ENCODE results near the gene CYP39A1. TPM values are rescaled to one million over a fixed set of nuclear protein-coding genes. Genes with fewer than 3 reads are reported as not detected.
"Not testable (repeated sequence)": the region's sequence is repeated elsewhere in the genome, so short reads cannot be mapped to it uniquely, and the experiment has no call there.

Gene CYP39A1
- total RNA-seq, 2 experiments from 2014 or later: not detected

DNA sequence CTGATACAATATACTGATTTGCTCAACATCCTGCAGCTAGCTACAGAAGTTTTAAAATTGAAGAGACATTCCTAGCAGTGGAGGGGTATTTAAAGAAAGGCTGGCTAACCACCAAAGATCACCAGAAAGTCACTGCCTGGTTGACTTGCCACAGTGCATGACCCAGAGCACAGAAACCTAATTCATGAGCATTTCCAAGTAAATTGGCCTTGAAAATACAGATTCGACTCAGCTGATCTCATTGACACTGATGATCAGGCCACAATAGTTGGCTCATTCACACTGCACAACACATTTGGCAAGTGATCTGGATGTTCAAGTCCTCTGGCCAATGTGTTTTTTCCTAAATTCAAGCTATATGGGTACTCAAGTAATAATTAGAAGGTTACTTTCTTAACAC, 21.8 kb upstream of the CYP39A1 start:
- CTCF ChIA-PET: interaction anchor here (0.6 to 1.1 kb wide), 2 partner anchors 17 to 296 kb away, joined by 3 read pairs; no protein-coding TSS in a partner anchor
- H3K27ac Mint-ChIP-seq: no peak overlapping the region
- H3K27me3 Mint-ChIP-seq (ENCODE audit: low read depth): no peaks in the 10 kb centered on the region

DNA sequence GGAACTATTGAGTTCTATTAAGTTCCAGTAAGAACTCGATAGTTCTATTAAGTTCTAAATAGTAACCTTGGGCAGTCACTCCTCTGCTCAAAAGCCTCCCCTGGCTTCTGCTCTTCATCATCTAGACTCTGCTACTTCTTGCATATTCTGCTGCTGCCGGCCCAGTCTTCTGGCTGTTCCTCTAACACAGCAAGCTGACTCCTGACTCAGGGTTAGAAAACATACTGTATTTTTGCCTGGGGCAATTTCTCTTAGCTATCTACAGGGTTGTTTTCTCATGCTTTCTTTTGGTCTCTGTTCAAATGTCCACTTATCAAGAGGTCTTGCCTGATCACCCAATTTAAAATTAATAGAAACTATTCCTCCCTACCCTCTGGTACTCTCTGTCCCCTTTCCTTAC, 14.8 kb upstream of the CYP39A1 start:
- no peaks in the 10 kb centered on the region for H3K9me3 Mint-ChIP-seq (ENCODE audit: insufficient read depth)
- H3K27me3 Mint-ChIP-seq (ENCODE audit: low read depth): no peaks in the 10 kb centered on the region
- ATAC-seq (no peak), DNase-seq (no peak)
- H3K36me3 Mint-ChIP-seq (ENCODE audit: low read depth): no peaks in the 10 kb centered on the region
- ChIA-PET POLR2A (no interaction called here), CTCF (no interaction called here)
- H3K4me1 Mint-ChIP-seq (ENCODE audit: low read depth): no peaks in the 10 kb centered on the region
- H3K4me3 Mint-ChIP-seq: no peak overlapping the region
- H3K27ac Mint-ChIP-seq: no peak overlapping the region

More for the DNA sequence above, 21.8 kb upstream of the CYP39A1 start:
- Mint-ChIP-seq H3K9me3 (ENCODE audit: insufficient read depth) (no peaks in the 10 kb centered on the region), H3K4me1 (ENCODE audit: low read depth) (no peaks in the 10 kb centered on the region), H3K4me3 (no peak overlapping the region), H3K36me3 (ENCODE audit: low read depth) (no peaks in the 10 kb centered on the region)
- POLR2A ChIA-PET: no interaction called here
- DNase-seq (no peak), ATAC-seq (no peak)

DNA sequence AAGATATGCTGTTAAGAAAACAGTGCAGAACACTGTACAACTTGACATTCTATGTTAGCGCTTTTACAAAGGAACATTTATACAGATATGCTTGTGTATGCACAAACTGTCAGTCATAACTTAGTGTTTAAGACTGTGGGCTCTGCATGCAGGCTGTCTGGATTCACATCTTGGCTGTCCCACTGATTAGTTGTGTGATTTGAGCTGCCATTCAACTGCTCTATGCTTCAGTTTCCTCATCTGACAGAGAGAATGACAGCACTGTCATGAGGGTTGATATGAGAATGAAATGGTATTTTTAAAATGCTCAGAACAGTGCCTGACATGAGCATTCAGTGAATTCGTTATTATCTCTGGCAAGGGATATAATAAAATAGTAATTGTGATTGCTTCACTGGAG, 8.9 kb upstream of the CYP39A1 start:
- peaks cover 5% of the 10 kb centered on the region for H3K27me3 Mint-ChIP-seq (ENCODE audit: low read depth)
- H3K36me3 Mint-ChIP-seq (ENCODE audit: low read depth): no peaks in the 10 kb centered on the region
- POLR2A ChIA-PET: interaction anchor here (0.7 kb wide), 1 partner anchor 1152 kb away, joined by 3 read pairs; no protein-coding TSS in a partner anchor
- ATAC-seq (no peak), DNase-seq (no peak)
- H3K4me1 Mint-ChIP-seq (ENCODE audit: low read depth): no peaks in the 10 kb centered on the region
- no peak overlapping the region for H3K4me3 Mint-ChIP-seq
- no peak overlapping the region for H3K27ac Mint-ChIP-seq
- no peaks in the 10 kb centered on the region for H3K9me3 Mint-ChIP-seq (ENCODE audit: insufficient read depth)
- CTCF ChIA-PET: no interaction called here

DNA sequence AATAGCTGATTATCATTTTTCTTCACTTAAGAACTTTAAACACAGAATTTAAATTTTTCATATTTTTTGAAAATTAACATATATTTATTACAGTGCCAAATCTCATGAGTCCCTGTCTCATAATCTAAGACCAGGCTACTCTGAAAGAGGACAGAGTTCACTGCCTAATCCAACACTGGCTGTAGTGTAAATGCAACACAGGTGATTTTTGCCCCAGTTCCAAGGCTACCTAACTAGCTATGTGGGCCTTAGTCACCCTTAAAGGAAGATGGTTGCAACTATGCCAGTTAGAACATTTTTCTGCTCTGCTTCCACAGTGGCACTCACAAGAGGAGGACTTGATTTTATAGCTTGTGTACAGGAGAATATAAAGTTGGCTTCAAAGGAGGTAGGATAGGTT, 5.0 kb upstream of the CYP39A1 start:
- H3K4me1 Mint-ChIP-seq (ENCODE audit: low read depth): peaks cover 7% of the 10 kb centered on the region
- ATAC-seq: no peak
- no peaks in the 10 kb centered on the region for H3K9me3 Mint-ChIP-seq (ENCODE audit: insufficient read depth)
- H3K4me3 Mint-ChIP-seq: no peak overlapping the region
- DNase-seq: no peak
- CTCF ChIA-PET: interaction anchor here (1.3 kb wide), 1 partner anchor 9 kb away, joined by 3 read pairs; no protein-coding TSS in a partner anchor
- H3K27me3 Mint-ChIP-seq (ENCODE audit: low read depth): peaks cover 23% of the 10 kb centered on the region
- POLR2A ChIA-PET: no interaction called here
- no peak overlapping the region for H3K27ac Mint-ChIP-seq
- peaks cover under 1% of the 10 kb centered on the region for H3K36me3 Mint-ChIP-seq (ENCODE audit: low read depth)

DNA sequence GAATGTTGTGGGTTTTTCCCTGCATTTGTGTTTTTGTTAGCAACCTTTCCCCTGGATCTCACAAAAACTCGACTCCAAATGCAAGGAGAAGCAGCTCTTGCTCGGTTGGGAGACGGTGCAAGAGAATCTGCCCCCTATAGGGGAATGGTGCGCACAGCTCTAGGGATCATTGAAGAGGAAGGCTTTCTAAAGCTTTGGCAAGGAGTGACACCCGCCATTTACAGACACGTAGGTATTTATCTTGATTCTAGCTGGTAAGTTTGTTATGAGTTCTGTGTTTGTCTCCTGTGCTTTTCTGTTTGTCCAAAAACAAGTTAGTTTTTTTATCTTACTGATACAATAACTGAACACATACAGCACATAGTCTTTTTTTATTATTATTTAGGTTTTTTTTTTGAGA, 3.2 kb upstream of the CYP39A1 start:
- ATAC-seq (no peak), DNase-seq (no peak)
- Mint-ChIP-seq H3K4me1 (ENCODE audit: low read depth) (peaks cover 15% of the 10 kb centered on the region), H3K4me3 (no peak overlapping the region), H3K36me3 (ENCODE audit: low read depth) (peaks cover 2% of the 10 kb centered on the region), H3K9me3 (ENCODE audit: insufficient read depth) (no peaks in the 10 kb centered on the region), H3K27ac (no peak overlapping the region), H3K27me3 (ENCODE audit: low read depth) (peaks cover 33% of the 10 kb centered on the region)
- ChIA-PET POLR2A (no interaction called here), CTCF (no interaction called here)

DNA sequence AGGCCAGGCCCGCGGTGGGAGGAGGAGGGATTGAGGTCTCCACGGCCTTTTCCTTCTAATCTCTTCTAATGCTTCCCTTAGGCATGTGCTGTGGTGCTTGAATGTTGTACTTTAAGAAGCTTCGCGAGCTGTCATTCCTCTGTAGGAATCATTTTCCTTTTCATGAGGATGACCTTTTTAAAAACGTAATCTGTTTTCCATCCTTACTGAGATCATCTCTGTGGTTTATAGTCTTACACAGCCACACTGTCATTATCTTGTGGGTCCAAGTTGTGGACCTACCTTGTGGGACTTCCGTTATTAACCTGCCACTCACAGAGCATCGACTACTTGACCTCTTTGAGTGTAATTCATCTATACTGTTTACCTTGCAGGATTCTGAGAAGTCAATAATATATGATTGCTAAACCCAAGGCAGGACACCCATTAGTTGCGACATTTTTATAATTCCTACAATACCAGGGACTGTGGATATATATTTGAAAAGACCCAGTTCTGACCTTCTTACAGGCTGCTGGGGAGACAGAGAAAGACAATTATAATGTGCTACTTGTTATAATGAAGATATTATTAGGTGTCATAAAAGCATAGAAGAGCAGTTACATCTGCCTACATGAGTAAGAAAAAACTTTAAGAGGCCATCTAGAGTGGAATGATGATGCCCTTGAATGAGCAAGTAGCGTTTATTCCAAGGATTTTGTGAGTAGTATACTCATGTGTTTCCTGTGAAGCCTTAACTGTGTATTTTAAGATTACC, 999 bp upstream of the CYP39A1 start:
- H3K27ac Mint-ChIP-seq: no peak overlapping the region
- H3K27me3 Mint-ChIP-seq (ENCODE audit: low read depth): peaks cover 38% of the 10 kb centered on the region
- peaks cover 2% of the 10 kb centered on the region for H3K36me3 Mint-ChIP-seq (ENCODE audit: low read depth)
- POLR2A ChIA-PET: interaction anchor here (0.6 kb wide), 1 partner anchor 380 kb away, joined by 3 read pairs; no protein-coding TSS in a partner anchor
- H3K4me3 Mint-ChIP-seq: peak overlapping the region; percentile 66
- CTCF ChIA-PET: no interaction called here
- H3K4me1 Mint-ChIP-seq (ENCODE audit: low read depth): peaks cover 15% of the 10 kb centered on the region
- ATAC-seq: no peak
- no peaks in the 10 kb centered on the region for H3K9me3 Mint-ChIP-seq (ENCODE audit: insufficient read depth)
- DNase-seq: no peak

DNA sequence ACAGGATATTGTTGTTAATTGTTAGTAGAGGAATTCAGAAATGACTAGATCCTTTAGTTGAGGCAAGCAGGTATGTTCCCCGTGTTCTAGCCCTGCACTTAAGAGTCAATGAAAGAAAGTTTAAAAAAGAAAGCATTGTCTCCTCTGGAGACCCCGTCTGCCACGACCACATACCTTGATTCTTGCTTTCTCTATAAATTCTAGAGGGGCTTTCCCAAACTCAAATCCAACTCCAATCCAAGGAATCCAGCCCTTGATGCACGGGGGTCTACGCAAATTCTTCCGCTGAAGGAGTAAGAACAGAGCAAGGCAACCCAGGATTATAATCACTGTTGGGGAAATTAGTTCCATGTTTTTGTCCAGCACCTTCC, 401 bp downstream of the CYP39A1 start:
- H3K4me1 Mint-ChIP-seq (ENCODE audit: low read depth): peaks cover 15% of the 10 kb centered on the region
- POLR2A ChIA-PET: no interaction called here
- no peak overlapping the region for H3K27ac Mint-ChIP-seq
- H3K9me3 Mint-ChIP-seq (ENCODE audit: insufficient read depth): no peaks in the 10 kb centered on the region
- peaks cover 2% of the 10 kb centered on the region for H3K36me3 Mint-ChIP-seq (ENCODE audit: low read depth)
- no peak for ATAC-seq
- CTCF ChIA-PET: no interaction called here
- H3K27me3 Mint-ChIP-seq (ENCODE audit: low read depth): peaks cover 38% of the 10 kb centered on the region
- DNase-seq: no peak
- H3K4me3 Mint-ChIP-seq: peak overlapping the region; percentile 76

DNA sequence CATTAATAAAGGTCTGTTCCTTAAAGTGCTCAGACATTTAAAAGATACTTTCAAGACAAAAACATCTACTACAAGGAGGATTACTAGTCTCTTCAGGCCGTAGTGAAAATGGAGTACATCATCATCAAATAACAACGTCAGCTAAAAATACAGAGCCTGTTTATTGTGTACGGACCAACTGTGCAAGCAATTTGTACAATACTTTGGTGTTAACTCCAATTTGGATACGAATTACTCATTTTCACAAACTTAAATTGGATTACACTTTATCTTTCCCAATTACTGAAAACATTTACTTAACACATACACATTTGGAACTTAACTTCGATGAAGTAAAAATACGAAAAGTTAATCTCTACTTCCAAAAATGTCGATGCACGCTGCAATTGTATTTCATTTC, 802 bp downstream of the CYP39A1 start:
- Mint-ChIP-seq H3K27ac (no peak overlapping the region), H3K36me3 (ENCODE audit: low read depth) (peaks cover 2% of the 10 kb centered on the region), H3K4me1 (ENCODE audit: low read depth) (peaks cover 15% of the 10 kb centered on the region), H3K27me3 (ENCODE audit: low read depth) (peaks cover 38% of the 10 kb centered on the region), H3K9me3 (ENCODE audit: insufficient read depth) (no peaks in the 10 kb centered on the region), H3K4me3 (peak overlapping the region; percentile 76)
- CTCF ChIA-PET: no interaction called here
- no peak for ATAC-seq
- POLR2A ChIA-PET: no interaction called here
- no peak for DNase-seq

DNA sequence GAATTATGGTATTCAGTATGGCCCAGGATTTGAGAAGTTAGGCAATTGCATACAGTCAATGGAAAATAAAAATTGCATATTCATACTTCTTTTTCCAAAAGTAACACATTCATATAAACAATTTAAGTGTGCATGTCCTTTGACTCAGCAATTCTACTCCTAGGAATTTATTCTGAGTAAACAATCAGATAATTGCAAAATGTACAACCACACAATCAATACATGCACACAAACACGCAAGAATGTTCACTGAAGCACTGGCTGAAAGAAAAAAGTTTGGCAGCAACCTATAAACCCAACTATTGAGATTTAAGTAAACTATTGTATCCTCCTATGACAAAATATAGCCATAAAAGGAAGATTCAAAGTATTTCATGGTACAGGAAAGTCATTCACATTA, 1.6 kb downstream of the CYP39A1 start:
- Mint-ChIP-seq H3K9me3 (ENCODE audit: insufficient read depth) (no peaks in the 10 kb centered on the region), H3K36me3 (ENCODE audit: low read depth) (peaks cover 2% of the 10 kb centered on the region), H3K4me1 (ENCODE audit: low read depth) (peaks cover 15% of the 10 kb centered on the region), H3K27ac (no peak overlapping the region), H3K4me3 (no peak overlapping the region), H3K27me3 (ENCODE audit: low read depth) (peaks cover 38% of the 10 kb centered on the region)
- ATAC-seq: no peak
- CTCF ChIA-PET: no interaction called here
- POLR2A ChIA-PET: no interaction called here
- DNase-seq: no peak

DNA sequence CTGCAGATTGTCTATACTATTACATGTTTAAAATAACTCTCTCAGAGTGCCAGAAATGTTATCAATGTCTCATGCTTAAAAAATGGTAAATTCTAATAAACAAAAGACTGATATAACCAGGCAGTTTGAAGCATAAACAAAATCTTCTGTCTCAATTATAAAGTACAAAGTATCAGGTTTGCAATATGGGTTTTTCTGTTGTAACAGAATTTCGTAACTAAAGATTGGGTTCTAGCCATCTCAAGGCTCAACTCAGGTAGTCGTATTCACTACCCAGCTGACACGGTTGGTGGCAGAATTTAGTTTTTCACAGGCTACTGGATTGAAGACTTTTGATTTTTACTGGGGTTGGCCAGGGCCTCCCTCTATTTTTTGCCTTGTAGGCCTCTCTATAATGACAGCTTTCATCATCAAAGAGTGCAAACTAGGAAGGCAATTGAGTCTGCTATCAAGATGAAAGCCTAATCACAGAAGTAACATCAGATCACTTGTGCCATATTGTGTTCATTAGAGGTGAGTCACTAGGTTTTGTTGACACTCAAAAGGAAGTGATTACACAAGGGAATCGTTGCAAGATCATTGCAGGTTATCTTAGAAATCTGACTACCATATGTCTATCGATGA, 3.6 kb downstream of the CYP39A1 start:
- Mint-ChIP-seq H3K27me3 (ENCODE audit: low read depth) (peaks cover 29% of the 10 kb centered on the region), H3K27ac (no peak overlapping the region)

DNA sequence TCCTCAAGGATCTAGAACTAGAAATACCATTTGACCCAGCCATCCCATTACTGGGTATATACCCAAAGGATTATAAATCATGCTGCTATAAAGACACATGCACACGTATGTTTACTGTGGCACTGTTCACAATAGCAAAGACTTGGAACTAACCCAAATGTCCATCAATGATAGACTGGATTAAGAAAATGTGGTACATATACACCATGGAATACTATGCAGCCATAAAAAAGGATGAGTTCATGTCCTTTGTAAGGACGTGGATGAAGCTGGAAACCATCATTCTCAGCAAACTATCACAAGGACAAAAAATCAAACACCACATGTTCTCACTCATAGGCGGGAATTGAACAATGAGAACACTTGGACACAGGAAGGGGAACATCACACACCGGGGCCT, 4.5 kb downstream of the CYP39A1 start:
- CTCF ChIA-PET; H3K9me3 Mint-ChIP-seq (ENCODE audit: insufficient read depth); DNase-seq; H3K4me3 Mint-ChIP-seq; ATAC-seq; POLR2A ChIA-PET; H3K36me3 Mint-ChIP-seq (ENCODE audit: low read depth); H3K27ac Mint-ChIP-seq: not testable (repeated sequence)
- H3K4me1 Mint-ChIP-seq (ENCODE audit: low read depth): peaks cover 10% of the 10 kb centered on the region
- H3K27me3 Mint-ChIP-seq (ENCODE audit: low read depth): peaks cover 23% of the 10 kb centered on the region

More for the DNA sequence above, 3.6 kb downstream of the CYP39A1 start:
- Mint-ChIP-seq H3K36me3 (ENCODE audit: low read depth) (peaks cover 2% of the 10 kb centered on the region), H3K4me1 (ENCODE audit: low read depth) (peaks cover 15% of the 10 kb centered on the region), H3K9me3 (ENCODE audit: insufficient read depth) (no peaks in the 10 kb centered on the region), H3K4me3 (no peak overlapping the region)
- CTCF ChIA-PET: no interaction called here
- ATAC-seq (no peak), DNase-seq (no peak)
- POLR2A ChIA-PET: no interaction called here

DNA sequence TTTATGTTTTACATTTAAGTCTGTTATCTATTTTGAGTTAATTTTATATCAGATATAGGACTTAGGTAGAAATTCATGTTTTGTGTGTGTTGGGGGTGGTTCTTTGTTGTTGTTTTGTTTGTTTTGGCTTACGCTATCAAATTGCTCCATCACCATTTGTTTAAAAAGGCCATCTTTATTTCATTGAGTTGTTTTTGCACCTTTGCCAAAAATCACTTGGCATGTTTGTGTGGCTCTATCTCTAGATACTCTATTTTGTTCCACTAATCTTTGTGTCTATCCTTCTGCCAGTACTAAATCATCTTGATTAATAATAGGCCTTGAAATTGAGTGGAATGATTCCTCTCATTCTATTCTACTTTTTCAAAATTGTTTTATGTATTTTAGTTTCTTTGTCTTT, 7.4 kb downstream of the CYP39A1 start:
- H3K4me3 Mint-ChIP-seq: no peak overlapping the region
- H3K4me1 Mint-ChIP-seq (ENCODE audit: low read depth): no peaks in the 10 kb centered on the region
- POLR2A ChIA-PET: no interaction called here
- CTCF ChIA-PET: no interaction called here
- ATAC-seq: no peak
- DNase-seq: no peak
- H3K9me3 Mint-ChIP-seq (ENCODE audit: insufficient read depth): no peaks in the 10 kb centered on the region
- no peak overlapping the region for H3K27ac Mint-ChIP-seq
- no peaks in the 10 kb centered on the region for H3K36me3 Mint-ChIP-seq (ENCODE audit: low read depth)
- H3K27me3 Mint-ChIP-seq (ENCODE audit: low read depth): peaks cover 6% of the 10 kb centered on the region
